Kidney epithelial cell (primary cell): ENCODE measurements around the gene FOXD2. TPM values are rescaled to one million over a fixed set of nuclear protein-coding genes. Genes with fewer than 3 reads are reported as not detected.

Experiments
- DNase-seq: peaks from one replicate; pipeline ENCODE4 v3.0.0-alpha.2; 2010; ENCODE audit warnings: low read depth
- H3K27me3 ChIP-seq: 2 replicates; pipeline ENCODE4 v1.6.0; 2011; ENCODE audit warnings: low read length; ENCODE audit not compliant: control insufficient read depth, insufficient read depth
- H3K36me3 ChIP-seq: 2 replicates; pipeline ENCODE4 v1.5.1; 2011; ENCODE audit warnings: low read length; ENCODE audit not compliant: control insufficient read depth, insufficient read depth
- H3K4me3 ChIP-seq: 2 replicates; pipeline ENCODE4 v1.5.1; 2011; ENCODE audit warnings: low read depth, mild to moderate bottlenecking, control low read depth, low read length
- CTCF ChIP-seq: IDR thresholded peaks from 2 replicates; pipeline ENCODE4 v1.5.1; 2011; ENCODE audit warnings: mild to moderate bottlenecking, moderate library complexity, low read length, control low read depth, inconsistent platforms; ENCODE audit not compliant: insufficient read depth, poor library complexity, severe bottlenecking
- total RNA-seq: library from RNA; depleted of rRNA; stranded (reverse); fragments of >200 nt; gene quantifications from 2 replicates; pipeline ENCODE4 v1.2.3, GENCODE V29; 2015

The FOXD2 gene
- total RNA-seq, 1 donor from 2014 or later = 0.21 TPM

GRCh38 chr1:47487850-47488450 is 50.1 kb downstream of the FOXD2 start:
- Histone ChIP-seq H3K36me3 (no peaks in the 10 kb centered on the region), H3K4me3 (no peak overlapping the region)

More at GRCh38 chr1:47487850-47488450, 50.1 kb downstream of the FOXD2 start:
- no peak for TF ChIP-seq CTCF
- H3K27me3 ChIP-seq = peaks cover 3% of the 10 kb centered on the region
- DNase-seq = peak; percentile 14

Other genes starting within 250 kb of the FOXD2 start
- 22.7 and 28.1 TPM in 2 replicates for gene PDZK1IP1, start 248.0 kb upstream of the FOXD2 start, total RNA-seq
- gene TAL1, start 205.8 kb upstream of the FOXD2 start, total RNA-seq = 0.71 and 0.75 TPM in 2 replicates
- gene STIL, start 123.9 kb upstream of the FOXD2 start, total RNA-seq = 4.9 and 5.5 TPM in 2 replicates
- gene CMPK1, start 104.3 kb upstream of the FOXD2 start, total RNA-seq = 62.0 and 74.7 TPM in 2 replicates
- gene FOXE3, start 21.8 kb upstream of the FOXD2 start, total RNA-seq = not detected in 2 replicates